PC-9 (cell line): ENCODE results near the gene JAG1. TPM values are rescaled to one million over a fixed set of nuclear protein-coding genes. Genes with fewer than 3 reads are reported as not detected.

Experiments used
- BruUV-seq: library from RNA; stranded (reverse); fragments of 400-500 nt; replicated peaks from 2 replicates; lab custom pipeline; 2021; lab: Mats Ljungman, UMichigan
- CTCF ChIA-PET: fragments of 300-600 bp; sonication (Branson Sonifier 250); formaldehyde crosslinking; loops from one replicate; lab custom pipeline; 2022; ENCODE audit warnings: antibody characterized with exemption; lab: Charles Lee
- POLR2A ChIA-PET: fragments of 300-600 bp; sonication (Branson Sonifier 250); formaldehyde crosslinking; loops from one replicate; lab custom pipeline; 2022; ENCODE audit warnings: antibody characterized with exemption; ENCODE audit not compliant: unreplicated experiment; lab: Charles Lee
- DNase-seq, 2 experiments: peaks; one replicate each; pipeline versions ENCODE4 v3.0.0 to v3.0.0-alpha.2; 2015 to 2022; ENCODE audit warnings: mixed read lengths in 1 of 2
- H2AFZ ChIP-seq: fragments of 200-600 bp; sonication (generic); 2 replicates; pipeline ENCODE4 v1.8.1; 2017; ENCODE audit warnings: antibody characterized with exemption
- H3F3A ChIP-seq: fragments of 200-600 bp; sonication (generic); 2 replicates; pipeline ENCODE4 v1.8.1; 2017; ENCODE audit warnings: antibody characterized with exemption, mild to moderate bottlenecking, low read depth; ENCODE audit not compliant: insufficient read depth
- H3K27ac ChIP-seq: fragments of 200-600 bp; sonication (generic); 2 replicates; pipeline ENCODE4 v1.6.1; 2016; ENCODE audit warnings: mixed run types
- H3K27me3 ChIP-seq: fragments of 200-600 bp; sonication (generic); 2 replicates; pipeline ENCODE4 v1.6.1; 2016; ENCODE audit warnings: low read depth, mixed run types; ENCODE audit not compliant: insufficient read depth
- H3K36me3 ChIP-seq: fragments of 200-600 bp; sonication (generic); 2 replicates; pipeline ENCODE4 v1.6.1; 2016; ENCODE audit warnings: low read depth, mixed run types
- H3K4me1 ChIP-seq: fragments of 200-600 bp; sonication (generic); replicated peaks from 2 replicates; pipeline ENCODE4 v1.6.1; 2016; ENCODE audit warnings: mixed run types; ENCODE audit not compliant: insufficient read depth
- H3K4me2 ChIP-seq: fragments of 200-600 bp; sonication (generic); 2 replicates; pipeline ENCODE4 v1.6.1; 2017; ENCODE audit warnings: mixed run types
- H3K4me3 ChIP-seq: fragments of 200-600 bp; sonication (generic); 2 replicates; pipeline ENCODE4 v1.6.1; 2016; ENCODE audit warnings: mixed run types
- H3K79me2 ChIP-seq: fragments of 200-600 bp; sonication (generic); 2 replicates; pipeline ENCODE4 v1.6.1; 2017; ENCODE audit warnings: low read depth, mixed run types
- H3K9me2 ChIP-seq: fragments of 200-600 bp; sonication (generic); 2 replicates; pipeline ENCODE4 v1.8.1; 2017; ENCODE audit warnings: mild to moderate bottlenecking; ENCODE audit not compliant: insufficient read depth
- H3K9me3 ChIP-seq: fragments of 200-600 bp; sonication (generic); 2 replicates; pipeline ENCODE4 v1.8.1; 2016; ENCODE audit warnings: low read depth; ENCODE audit not compliant: insufficient read depth
- H4K20me1 ChIP-seq: fragments of 200-600 bp; sonication (generic); 2 replicates; pipeline ENCODE4 v1.8.1; 2017; ENCODE audit not compliant: insufficient read depth
- CTCF ChIP-seq: fragments of 200-600 bp; sonication (generic); conservative IDR thresholded peaks from 2 replicates; pipeline ENCODE4 v1.6.1; 2017; ENCODE audit warnings: mixed run types, antibody characterized with exemption, mild to moderate bottlenecking, moderate library complexity
- EZH2 ChIP-seq: fragments of 200-600 bp; sonication (generic); IDR thresholded peaks from 2 replicates; pipeline ENCODE4 v1.8.0; 2017; ENCODE audit warnings: antibody characterized with exemption, low read depth
- intact Hi-C: fragments of 100-400 bp; cut with micrococcal nuclease; formaldehyde crosslinking; loops from one replicate; pipeline ENCODE4 v1.10.0; 2022; ENCODE audit not compliant: unreplicated experiment
- total RNA-seq: library from RNA; stranded (reverse); gene quantifications from 2 replicates; pipeline ENCODE4 v1.2.3, GENCODE V29; 2021

The JAG1 gene
- total RNA-seq, 1 experiment from 2014 or later = 42.9 TPM

GRCh38 chr20:10667077-10667401 is 6.8 kb downstream of the JAG1 start:
- Histone ChIP-seq H3K9me3 (no peaks in the 10 kb centered on the region), H3K27ac (no peak overlapping the region), H3F3A (no peaks in the 10 kb centered on the region; the same call in 1 of the 2 replicates), H3K9me2 (no peaks in the 10 kb centered on the region), H3K4me3 (no peak overlapping the region), H3K36me3 (peaks cover 24% of the 10 kb centered on the region; the same call in 1 of the 2 replicates), H2AFZ (no peak overlapping the region), H4K20me1 (peaks cover 4% of the 10 kb centered on the region; the same call in 1 of the 2 replicates), H3K4me2 (no peak overlapping the region), H3K27me3 (no peaks in the 10 kb centered on the region), H3K4me1 (0 out of 2 replicates have a peak, but pooled peaks cover 5% of the 10 kb centered on the region), H3K79me2 (peaks cover 71% of the 10 kb centered on the region)
- DNase-seq = no peak
- CTCF ChIA-PET = no interaction called here
- intact Hi-C loops = no loop called here
- POLR2A ChIA-PET = interaction anchor here (0.7 kb wide), 1 partner anchor 498 kb away, joined by 3 read pairs; no protein-coding TSS in a partner anchor
- no peak for TF ChIP-seq CTCF
- no peak for TF ChIP-seq EZH2
- no TSS peak for BruUV-seq

- Histone ChIP-seq H3F3A (no peaks in the 10 kb centered on the region; the same call in 1 of the 2 replicates), H3K27me3 (no peaks in the 10 kb centered on the region), H3K4me3 (no peak overlapping the region), H3K27ac (no peak overlapping the region), H3K9me3 (no peaks in the 10 kb centered on the region), H3K4me2 (no peak overlapping the region), H3K9me2 (no peaks in the 10 kb centered on the region), H3K79me2 (peaks cover 66% of the 10 kb centered on the region), H4K20me1 (peaks cover 4% of the 10 kb centered on the region; the same call in 1 of the 2 replicates), H3K36me3 (peaks cover 27% of the 10 kb centered on the region; the same call in 1 of the 2 replicates), H3K4me1 (0 out of 2 replicates have a peak, but pooled peaks cover 5% of the 10 kb centered on the region), H2AFZ (no peak overlapping the region)
- BruUV-seq = no TSS peak
- ChIA-PET POLR2A (interaction anchor here (0.7 kb wide), 1 partner anchor 499 kb away, joined by 3 read pairs; no protein-coding TSS in a partner anchor), CTCF (no interaction called here)
- no peak for DNase-seq
- TF ChIP-seq EZH2 = no peak
- no peak for TF ChIP-seq CTCF
- intact Hi-C loops = no loop called here
These were observed 7.3 kb downstream of the JAG1 start for GRCh38 chr20:10666221-10667076.

GRCh38 chr20:10665791-10666190 is 8.0 kb downstream of the JAG1 start:
- H3K4me2 ChIP-seq = no peak overlapping the region
- BruUV-seq = no TSS peak
- no peak overlapping the region for H3K27ac ChIP-seq
- no peak for DNase-seq
- H3K36me3 ChIP-seq = peaks cover 27% of the 10 kb centered on the region; the same call in 1 of the 2 replicates
- 0 out of 2 replicates have a peak, but pooled peaks cover under 1% of the 10 kb centered on the region for H3K4me1 ChIP-seq
- H3K9me3 ChIP-seq = no peaks in the 10 kb centered on the region
- no peaks in the 10 kb centered on the region; the same call in 1 of the 2 replicates for H3F3A ChIP-seq
- H3K9me2 ChIP-seq = no peaks in the 10 kb centered on the region
- intact Hi-C loops = no loop called here
- H3K4me3 ChIP-seq = no peak overlapping the region
- ChIA-PET CTCF (no interaction called here), POLR2A (no interaction called here)
- peaks cover 9% of the 10 kb centered on the region; the same call in 1 of the 2 replicates for H4K20me1 ChIP-seq
- H2AFZ ChIP-seq = no peak overlapping the region
- TF ChIP-seq EZH2 (no peak), CTCF (no peak)
- H3K27me3 ChIP-seq = no peaks in the 10 kb centered on the region
- peaks cover 60% of the 10 kb centered on the region for H3K79me2 ChIP-seq
